ENCODE results near the gene COQ8B.
"Not testable (repeated sequence)": the region's sequence is repeated elsewhere in the genome, so short reads cannot be mapped to it uniquely, and the experiment has no call there.

COQ8B gene

GRCh38 chr19:40735013-40735771, 18.5 kb upstream of the COQ8B start:
- in situ Hi-C loops (cut with HindIII; ENCODE audit: low pct_ligation_motif_present, low sequenced_read_pairs) = no loop called here
- Histone ChIP-seq H3K36me3 (replicated peaks) (peaks cover 55% of the 10 kb centered on the region), H3K27ac (no peak overlapping the region), H3K4me3 (ENCODE audit: low read depth, low read length) (no peak overlapping the region), H3K27me3 (replicated peaks) (no peaks in the 10 kb centered on the region)
- no peak for DNase-seq
- TF ChIP-seq CTCF (IDR thresholded peaks at IDR 0.05; ENCODE audit: low read depth, low read length, missing control alignments) = no peak

GRCh38 chr19:40733149-40733548, 16.5 kb upstream of the COQ8B start:
- no peak for TF ChIP-seq CTCF (IDR thresholded peaks at IDR 0.05; ENCODE audit: low read depth, low read length, missing control alignments)
- Histone ChIP-seq H3K36me3 (replicated peaks) (peaks cover 62% of the 10 kb centered on the region), H3K27me3 (replicated peaks) (no peaks in the 10 kb centered on the region), H3K27ac (no peak overlapping the region), H3K4me3 (ENCODE audit: low read depth, low read length) (no peak overlapping the region)
- no peak for DNase-seq
- in situ Hi-C loops (cut with HindIII; ENCODE audit: low pct_ligation_motif_present, low sequenced_read_pairs) = no loop called here

GRCh38 chr19:40732304-40732703, 15.6 kb upstream of the COQ8B start:
- H3K4me3 ChIP-seq (ENCODE audit: low read depth, low read length); in situ Hi-C loops (cut with HindIII; ENCODE audit: low pct_ligation_motif_present, low sequenced_read_pairs); H3K27ac ChIP-seq; H3K27me3 ChIP-seq (replicated peaks); DNase-seq: not testable (repeated sequence)
- peaks cover 68% of the 10 kb centered on the region for H3K36me3 ChIP-seq (replicated peaks)

GRCh38 chr19:40730065-40730464, 13.4 kb upstream of the COQ8B start:
- in situ Hi-C loops (cut with HindIII; ENCODE audit: low pct_ligation_motif_present, low sequenced_read_pairs); H3K27ac ChIP-seq; DNase-seq; H3K27me3 ChIP-seq (replicated peaks); H3K4me3 ChIP-seq (ENCODE audit: low read depth, low read length): not testable (repeated sequence)
- H3K36me3 ChIP-seq (replicated peaks) = peaks cover 64% of the 10 kb centered on the region

GRCh38 chr19:40726279-40726678, 9.6 kb upstream of the COQ8B start:
- Histone ChIP-seq H3K27me3 (replicated peaks) (no peaks in the 10 kb centered on the region), H3K36me3 (replicated peaks) (peaks cover 55% of the 10 kb centered on the region), H3K27ac (no peak overlapping the region), H3K4me3 (ENCODE audit: low read depth, low read length) (no peak overlapping the region)
- in situ Hi-C loops (cut with HindIII; ENCODE audit: low pct_ligation_motif_present, low sequenced_read_pairs) = no loop called here
- DNase-seq = no peak
- TF ChIP-seq CTCF (IDR thresholded peaks at IDR 0.05; ENCODE audit: low read depth, low read length, missing control alignments) = no peak

GRCh38 chr19:40724855-40725254, 8.2 kb upstream of the COQ8B start:
- no peak overlapping the region for H3K4me3 ChIP-seq (ENCODE audit: low read depth, low read length)
- in situ Hi-C loops (cut with HindIII; ENCODE audit: low pct_ligation_motif_present, low sequenced_read_pairs) = no loop called here
- no peak overlapping the region for H3K27ac ChIP-seq
- no peaks in the 10 kb centered on the region for H3K27me3 ChIP-seq (replicated peaks)
- DNase-seq = no peak
- peaks cover 51% of the 10 kb centered on the region for H3K36me3 ChIP-seq (replicated peaks)
- TF ChIP-seq CTCF (IDR thresholded peaks at IDR 0.05; ENCODE audit: low read depth, low read length, missing control alignments) = no peak

- H3K36me3 ChIP-seq (replicated peaks) = peaks cover 46% of the 10 kb centered on the region
- in situ Hi-C loops (cut with HindIII; ENCODE audit: low pct_ligation_motif_present, low sequenced_read_pairs) = no loop called here
- no peak for DNase-seq
- TF ChIP-seq CTCF (IDR thresholded peaks at IDR 0.05; ENCODE audit: low read depth, low read length, missing control alignments) = no peak
- no peak overlapping the region for H3K27ac ChIP-seq
- no peaks in the 10 kb centered on the region for H3K27me3 ChIP-seq (replicated peaks)
- H3K4me3 ChIP-seq (ENCODE audit: low read depth, low read length) = no peak overlapping the region
Measured at GRCh38 chr19:40724315-40724714, 7.6 kb upstream of the COQ8B start.

Data from brain microvascular endothelial cell (primary cell).